Neuronal stem cell (in vitro differentiated cells): ENCODE data around the gene PKD1L1.
"Not testable (repeated sequence)": the region's sequence is repeated elsewhere in the genome, so short reads cannot be mapped to it uniquely, and the experiment has no call there.

Experiments
- DNase-seq: peaks from one replicate; pipeline ENCODE4 v3.0.0-alpha.2; 2013; ENCODE audit warnings: low spot score
- H2AFZ ChIP-seq: one replicate; pipeline ENCODE4 v1.6.1; 2013; ENCODE audit warnings: mild to moderate bottlenecking, low read length, inconsistent platforms
- H2AK5ac ChIP-seq: 2 replicates; pipeline ENCODE4 v1.6.1; 2013; ENCODE audit warnings: low read depth, mild to moderate bottlenecking, inconsistent platforms, low read length, moderate library complexity, mixed read lengths
- H2BK120ac ChIP-seq: 2 replicates; pipeline ENCODE4 v1.6.1; 2013; ENCODE audit warnings: low read depth, mild to moderate bottlenecking, inconsistent platforms, low read length, moderate library complexity, mixed read lengths
- H2BK12ac ChIP-seq: one replicate; pipeline ENCODE4 v1.6.1; 2013; ENCODE audit warnings: low read length, inconsistent platforms
- H2BK15ac ChIP-seq: 2 replicates; pipeline ENCODE4 v1.6.1; 2013; ENCODE audit warnings: mild to moderate bottlenecking, low read length, inconsistent platforms, mixed read lengths
- H2BK5ac ChIP-seq: one replicate; pipeline ENCODE4 v1.6.1; 2013; ENCODE audit warnings: inconsistent platforms, mild to moderate bottlenecking, low read length, moderate library complexity
- H3K14ac ChIP-seq: one replicate; pipeline ENCODE4 v1.6.1; 2013; ENCODE audit warnings: low read length, inconsistent platforms
- H3K18ac ChIP-seq: 2 replicates; pipeline ENCODE4 v1.6.1; 2013; ENCODE audit warnings: low read length, inconsistent platforms
- H3K23ac ChIP-seq: 2 replicates; pipeline ENCODE4 v1.6.1; 2013; ENCODE audit warnings: low read depth, mild to moderate bottlenecking, mixed read lengths, low read length, inconsistent platforms; ENCODE audit not compliant: poor library complexity
- H3K27ac ChIP-seq: replicated peaks from 3 replicates; pipeline ENCODE4 v1.5.1; 2013; ENCODE audit warnings: low read length, inconsistent platforms
- H3K27me3 ChIP-seq, 3 experiments: 2 replicates each; pipeline ENCODE4 v1.6.1; 2013; ENCODE audit warnings: low read length in 3 of 3, mild to moderate bottlenecking in 2 of 3, inconsistent platforms in 1 of 3, low read depth in 1 of 3, mixed read lengths in 1 of 3, moderate library complexity in 1 of 3; ENCODE audit not compliant: control insufficient read depth in 3 of 3, insufficient read depth in 3 of 3
- H3K36me3 ChIP-seq, 2 donors: replicated peaks in 1 of 2; 2 replicates each; pipeline ENCODE4 v1.6.1; 2013; ENCODE audit warnings: low read length in 2 of 2; ENCODE audit not compliant: control insufficient read depth in 2 of 2, insufficient read depth in 2 of 2
- H3K4ac ChIP-seq: 2 replicates; pipeline ENCODE4 v1.6.1; 2013; ENCODE audit warnings: inconsistent platforms, mild to moderate bottlenecking, low read length, moderate library complexity
- H3K4me1 ChIP-seq, 2 donors: 1 replicate in 1 of 2; 2 replicates in 1 of 2; pipeline ENCODE4 v1.6.1; 2013; ENCODE audit warnings: low read length in 2 of 2, low read depth in 1 of 2; ENCODE audit not compliant: control insufficient read depth in 2 of 2, insufficient read depth in 1 of 2
- H3K4me2 ChIP-seq: one replicate; pipeline ENCODE4 v1.6.1; 2013; ENCODE audit warnings: mild to moderate bottlenecking, low read length, inconsistent platforms; ENCODE audit not compliant: insufficient read depth, poor library complexity, severe bottlenecking
- H3K4me3 ChIP-seq, 2 donors: 2 replicates each; pipeline ENCODE4 v1.5.1; 2013; ENCODE audit warnings: low read length in 2 of 2, mild to moderate bottlenecking in 2 of 2, inconsistent platforms in 1 of 2, moderate library complexity in 1 of 2
- H3K79me1 ChIP-seq: one replicate; pipeline ENCODE4 v1.6.1; 2013; ENCODE audit warnings: low read depth, mild to moderate bottlenecking, inconsistent platforms, low read length, moderate library complexity
- H3K9ac ChIP-seq: one replicate; pipeline ENCODE4 v1.6.1; 2013; ENCODE audit warnings: mild to moderate bottlenecking, low read depth, low read length, inconsistent platforms; ENCODE audit not compliant: poor library complexity
- H3K9me3 ChIP-seq, 2 donors: replicated peaks in 1 of 2; 2 replicates each; pipeline versions ENCODE3 to v1.6.1; 2013; ENCODE audit warnings: low read length in 2 of 2, mild to moderate bottlenecking in 2 of 2, inconsistent platforms in 1 of 2, low read depth in 1 of 2, mixed read lengths in 1 of 2, moderate library complexity in 1 of 2; ENCODE audit not compliant: control insufficient read depth in 2 of 2, insufficient read depth in 1 of 2
- H4K8ac ChIP-seq: one replicate; pipeline ENCODE4 v1.6.1; 2013; ENCODE audit warnings: low read depth, mild to moderate bottlenecking, inconsistent platforms, low read length, moderate library complexity
- H4K91ac ChIP-seq: one replicate; pipeline ENCODE4 v1.6.1; 2013; ENCODE audit warnings: low read length, low read depth, mild to moderate bottlenecking, inconsistent platforms; ENCODE audit not compliant: poor library complexity
- WGBS, 2 donors: extraction: QIAGEN DNeasy Blood & Tissue Kit; methylation state at CpG; one replicate each; pipeline ENCODE4 v1.1.7; 2013; ENCODE audit warnings: missing lambda C conversion rate in 2 of 2, mixed read lengths in 1 of 2; ENCODE audit not compliant: insufficient read length in 2 of 2, insufficient replicate concordance in 1 of 2; ENCODE audit errors: extremely low coverage in 2 of 2; 5-methylcytosine and 5-hydroxymethylcytosine counted together

PKD1L1 gene

DNA sequence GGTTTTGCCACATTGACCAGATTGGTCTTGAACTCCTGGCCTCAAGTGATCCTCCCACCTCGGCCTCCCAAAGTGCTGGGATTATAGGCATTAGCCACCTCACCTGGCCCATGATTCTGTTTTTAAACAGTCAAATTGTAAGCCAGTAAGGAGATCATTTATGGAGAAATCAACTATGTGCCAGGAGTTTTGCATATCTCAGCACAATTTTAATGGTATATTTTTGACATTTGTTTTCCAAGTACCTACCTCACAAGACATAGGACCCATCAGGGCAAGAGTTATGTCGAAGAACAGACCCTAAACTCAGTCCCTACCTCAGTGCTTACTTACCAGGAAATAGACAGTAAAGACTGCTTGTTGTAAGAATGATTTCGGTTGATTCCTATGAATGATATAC is 193.0 kb downstream of the PKD1L1 start:
- no peak overlapping the region for H3K14ac ChIP-seq
- no CpG with 5 or more reads among the region's 3 CpGs for whole genome bisulfite sequencing, 2 donors
- H2BK5ac ChIP-seq, result no peak overlapping the region

DNA sequence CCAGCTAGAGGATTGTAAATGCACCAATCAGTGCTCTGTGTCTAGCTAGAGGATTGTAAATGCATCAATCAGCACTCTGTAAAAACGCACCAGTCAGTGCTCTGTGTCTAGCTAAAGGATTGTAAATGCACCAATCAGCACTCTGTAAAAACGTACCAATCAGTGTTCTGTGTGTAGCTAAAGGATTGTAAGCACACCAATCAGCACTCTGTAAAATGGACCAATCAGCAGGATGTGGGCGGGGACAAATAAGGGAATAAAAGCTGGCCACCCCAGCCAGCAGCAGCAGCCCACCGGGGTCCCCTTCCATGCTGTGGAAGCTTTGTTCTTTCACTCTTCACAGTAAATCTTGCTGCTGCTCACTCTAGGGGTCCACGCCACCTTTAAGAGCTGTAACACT is 196.5 kb downstream of the PKD1L1 start:
- not testable (repeated sequence) for H3K4ac ChIP-seq, H3K9me3 ChIP-seq, H4K8ac ChIP-seq, H3K27me3 ChIP-seq, H2BK15ac ChIP-seq, H3K14ac ChIP-seq, H3K27ac ChIP-seq, H3K36me3 ChIP-seq, H2AK5ac ChIP-seq, DNase-seq, H2BK12ac ChIP-seq, H2AFZ ChIP-seq, H3K4me3 ChIP-seq, H3K23ac ChIP-seq, H3K4me2 ChIP-seq, H3K18ac ChIP-seq, H3K79me1 ChIP-seq, H3K4me1 ChIP-seq, H3K9ac ChIP-seq, H2BK5ac ChIP-seq, H2BK120ac ChIP-seq, H4K91ac ChIP-seq
- WGBS, 2 donors, result no CpG with 5 or more reads among the region's 5 CpGs

More for the DNA sequence above, 193.0 kb downstream of the PKD1L1 start:
- H3K4me2 ChIP-seq, result no peak overlapping the region
- no peak overlapping the region for H2AK5ac ChIP-seq
- no peak overlapping the region for H3K4me3 ChIP-seq
- DNase-seq, result no peak
- no peaks in the 10 kb centered on the region for H3K9me3 ChIP-seq
- no peak overlapping the region for H2AFZ ChIP-seq
- no peak overlapping the region for H3K9ac ChIP-seq
- peaks cover 0 to 2% of the 10 kb centered on the region in 2 donors for H3K4me1 ChIP-seq
- H4K8ac ChIP-seq, result no peak overlapping the region
- no peak overlapping the region for H2BK15ac ChIP-seq
- H3K27ac ChIP-seq, result no peak overlapping the region
- H3K18ac ChIP-seq, result no peak overlapping the region
- H3K79me1 ChIP-seq, result no peaks in the 10 kb centered on the region
- no peaks in the 10 kb centered on the region for H3K36me3 ChIP-seq
- H3K27me3 ChIP-seq, result no peaks in the 10 kb centered on the region
- no peak overlapping the region for H4K91ac ChIP-seq
- no peak overlapping the region for H2BK120ac ChIP-seq
- no peak overlapping the region for H3K23ac ChIP-seq
- H2BK12ac ChIP-seq, result no peak overlapping the region
- no peak overlapping the region for H3K4ac ChIP-seq

DNA sequence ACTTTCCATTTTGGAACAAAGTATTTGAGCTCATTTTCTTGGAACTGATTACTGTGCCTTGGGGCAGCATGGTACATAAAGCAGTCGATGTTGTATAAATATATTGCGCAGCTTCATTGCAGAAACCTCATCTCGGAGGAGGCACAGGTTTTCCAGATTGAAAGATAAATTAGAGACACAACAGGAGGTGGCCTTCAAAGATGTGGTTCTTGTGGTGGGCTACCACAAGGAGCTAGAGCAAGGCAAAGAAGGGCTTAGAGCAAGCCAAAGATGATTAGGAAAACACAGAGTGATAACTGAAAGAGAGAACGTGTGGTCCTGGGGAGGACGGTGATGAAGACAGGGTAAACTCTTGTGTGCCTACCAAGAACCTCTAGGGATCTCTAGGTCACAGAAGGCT is 197.2 kb downstream of the PKD1L1 start:
- Histone ChIP-seq H2AK5ac (no peak overlapping the region), H4K91ac (no peak overlapping the region), H3K27ac (no peak overlapping the region), H2BK5ac (no peak overlapping the region), H3K9me3 (no peaks in the 10 kb centered on the region), H4K8ac (no peak overlapping the region), H3K27me3 (no peaks in the 10 kb centered on the region), H3K79me1 (no peaks in the 10 kb centered on the region), H2BK120ac (no peak overlapping the region), H2AFZ (no peak overlapping the region), H3K4me2 (no peak overlapping the region), H2BK12ac (no peak overlapping the region), H3K23ac (no peak overlapping the region), H3K4me3 (peak overlapping the region in 1 of 2 donors; percentile 37), H2BK15ac (no peak overlapping the region), H3K9ac (no peak overlapping the region), H3K14ac (no peak overlapping the region), H3K36me3 (no peaks in the 10 kb centered on the region), H3K4ac (no peak overlapping the region), H3K18ac (no peak overlapping the region), H3K4me1 (peaks cover 0 to 2% of the 10 kb centered on the region in 2 donors)
- WGBS, 2 donors, result no CpG with 5 or more reads among the region's 5 CpGs
- no peak for DNase-seq

DNA sequence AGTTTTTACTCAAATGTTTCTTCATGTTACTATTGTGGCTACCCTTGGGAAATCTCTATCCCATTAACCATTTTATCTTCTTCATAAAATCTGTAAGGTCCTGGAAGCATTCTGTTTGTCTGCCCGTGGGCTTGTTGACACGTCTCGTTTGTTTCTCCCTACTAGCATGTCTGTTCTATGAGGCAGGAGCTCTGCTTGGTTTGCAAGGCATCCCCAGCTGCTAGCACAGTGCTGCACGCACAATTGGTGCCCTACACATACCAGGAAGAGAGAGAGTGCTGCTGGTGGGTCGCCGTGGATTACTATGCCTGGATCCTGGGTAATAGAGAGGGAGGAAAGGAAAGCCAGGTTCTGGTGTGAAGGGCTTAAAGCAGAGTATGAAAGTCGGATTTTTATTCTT is 200.2 kb downstream of the PKD1L1 start:
- Histone ChIP-seq H3K9me3 (no peaks in the 10 kb centered on the region), H3K36me3 (no peaks in the 10 kb centered on the region), H3K4me2 (no peak overlapping the region), H2BK5ac (no peak overlapping the region), H4K91ac (no peak overlapping the region), H3K4ac (no peak overlapping the region), H3K79me1 (no peaks in the 10 kb centered on the region), H3K27ac (no peak overlapping the region), H2BK12ac (no peak overlapping the region), H2BK15ac (no peak overlapping the region), H3K4me1 (peaks cover 0 to 8% of the 10 kb centered on the region in 2 donors), H2AK5ac (no peak overlapping the region), H3K9ac (no peak overlapping the region), H3K23ac (peak overlapping the region; percentile 83), H2BK120ac (no peak overlapping the region), H4K8ac (no peak overlapping the region), H2AFZ (no peak overlapping the region), H3K4me3 (no peak overlapping the region), H3K14ac (no peak overlapping the region), H3K18ac (peak overlapping the region; percentile 77), H3K27me3 (no peaks in the 10 kb centered on the region)
- no CpG with 5 or more reads among the region's 7 CpGs for WGBS, 2 donors
- DNase-seq, result no peak
